Hippocampal formation (tissue), 2 donors: ENCODE measurements around the gene GJD4.
A peak's percentile ranks its signal among the peaks of the same experiment; 100 is the strongest.

Source experiments
- DNase-seq, 2 donors: peaks; one replicate each; lab custom pipeline; 2025; lab: John Stamatoyannopoulos, UW

The GJD4 gene, protein sequence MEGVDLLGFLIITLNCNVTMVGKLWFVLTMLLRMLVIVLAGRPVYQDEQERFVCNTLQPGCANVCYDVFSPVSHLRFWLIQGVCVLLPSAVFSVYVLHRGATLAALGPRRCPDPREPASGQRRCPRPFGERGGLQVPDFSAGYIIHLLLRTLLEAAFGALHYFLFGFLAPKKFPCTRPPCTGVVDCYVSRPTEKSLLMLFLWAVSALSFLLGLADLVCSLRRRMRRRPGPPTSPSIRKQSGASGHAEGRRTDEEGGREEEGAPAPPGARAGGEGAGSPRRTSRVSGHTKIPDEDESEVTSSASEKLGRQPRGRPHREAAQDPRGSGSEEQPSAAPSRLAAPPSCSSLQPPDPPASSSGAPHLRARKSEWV

DNA sequence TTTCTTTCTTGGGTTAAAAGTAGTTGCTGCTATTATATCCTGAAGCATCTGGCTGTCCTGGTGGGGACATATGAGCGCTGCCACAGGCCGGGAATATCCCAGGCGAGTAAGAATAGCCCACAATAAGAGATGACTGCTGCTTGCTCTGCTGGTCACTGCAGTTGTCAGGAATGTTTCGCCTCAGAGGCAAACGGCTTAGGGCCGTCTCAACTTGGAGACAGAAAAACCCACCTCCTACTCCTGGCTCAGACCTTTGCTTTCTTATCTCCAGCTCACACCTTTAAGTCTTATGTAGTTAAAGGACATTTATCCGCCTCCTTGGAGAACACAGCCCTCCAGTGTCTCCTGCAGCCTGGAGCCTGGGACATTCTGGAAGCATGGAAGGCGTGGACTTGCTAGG lies at the start of gene GJD4:
Gene GJD4 (plus strand): TSS at position 151 of the 400 bp plus-strand sequence. CDS start 227 bp downstream, at position 378.
- no peak for DNase-seq

DNA sequence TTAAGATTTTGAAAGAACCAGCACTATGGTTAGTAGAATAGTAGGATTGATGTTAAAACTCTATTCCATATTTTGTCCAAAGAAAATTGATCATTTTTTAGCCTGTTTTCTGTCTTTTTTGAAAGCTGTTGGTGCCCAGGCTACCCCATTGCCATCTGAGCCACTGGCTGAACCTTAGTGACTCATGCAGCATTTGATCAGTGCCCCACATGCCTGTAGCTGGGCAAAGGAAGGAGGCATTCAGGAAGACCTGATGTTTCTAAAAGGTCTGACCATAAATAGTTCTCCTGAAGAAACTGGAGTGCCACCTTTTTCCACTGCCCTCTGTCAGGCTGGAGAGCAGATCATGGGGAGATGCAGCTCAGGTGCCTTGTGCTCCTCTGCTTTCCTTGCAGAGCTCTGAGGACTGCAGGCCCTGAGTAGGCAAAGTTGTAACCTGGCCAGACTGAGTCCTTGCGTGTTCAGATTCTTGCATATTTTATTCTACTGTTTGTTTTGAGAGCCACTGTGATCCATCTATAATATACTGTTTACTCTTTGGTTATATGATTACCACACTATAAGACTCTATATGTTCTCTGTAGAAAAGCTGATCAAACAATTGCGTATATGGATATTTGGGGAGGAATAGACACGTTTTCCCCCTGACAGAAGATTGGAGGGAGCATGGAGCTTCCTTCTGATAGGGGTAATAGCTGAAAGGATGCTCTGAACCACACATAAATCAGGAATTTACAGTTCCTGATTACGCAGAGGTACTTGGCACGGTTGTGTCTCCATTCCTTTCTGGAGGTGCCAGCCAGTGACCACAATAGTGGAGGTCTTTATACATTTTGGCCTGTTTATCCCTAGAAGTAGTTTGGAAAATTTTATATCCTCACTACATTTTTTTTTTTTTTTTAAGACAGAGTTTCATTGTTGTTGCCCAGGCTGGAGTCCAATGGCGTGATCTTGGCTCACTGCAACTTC lies 48.9 kb upstream of the GJD4 start:
- DNase-seq = no peak

DNA sequence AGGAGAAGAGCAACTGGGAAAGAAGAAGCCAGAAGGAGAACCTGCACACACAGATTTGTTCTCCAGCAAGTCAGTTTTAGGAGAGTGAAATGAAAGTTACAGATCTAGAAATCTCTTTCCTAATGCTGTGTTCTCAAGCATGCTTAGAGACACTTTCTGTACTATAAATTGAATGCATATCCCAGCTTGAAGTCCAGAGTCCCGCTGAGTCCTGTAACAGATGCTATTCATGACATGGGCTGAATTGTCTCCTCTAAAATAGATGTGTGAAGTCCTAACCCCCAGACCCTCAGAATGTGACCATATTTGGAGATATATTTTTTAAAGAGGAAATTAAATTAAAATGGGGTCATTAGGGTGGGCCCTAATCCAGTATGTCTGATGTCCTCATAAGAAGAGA lies 46.9 kb upstream of the GJD4 start:
- DNase-seq = no peak

DNA sequence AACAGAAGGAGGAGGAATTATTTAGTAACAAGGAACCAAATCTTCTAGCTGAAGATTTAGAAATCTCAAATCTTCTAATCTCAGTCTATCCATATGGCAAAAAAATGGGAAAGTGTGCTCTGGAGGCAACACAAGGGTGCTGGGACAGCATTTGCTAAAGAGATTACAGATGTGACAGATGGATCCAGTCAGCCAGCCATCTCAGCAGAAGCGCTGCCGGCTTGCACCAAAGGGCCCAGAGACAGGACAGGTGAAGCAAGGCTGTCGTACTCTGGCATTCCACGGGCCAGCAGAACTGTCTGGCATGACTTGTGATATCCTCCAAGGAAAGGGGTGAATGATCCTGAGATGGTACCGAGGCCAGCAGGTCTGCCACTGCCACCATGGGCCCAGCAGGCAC lies 45.7 kb upstream of the GJD4 start:
- no peak for DNase-seq

DNA sequence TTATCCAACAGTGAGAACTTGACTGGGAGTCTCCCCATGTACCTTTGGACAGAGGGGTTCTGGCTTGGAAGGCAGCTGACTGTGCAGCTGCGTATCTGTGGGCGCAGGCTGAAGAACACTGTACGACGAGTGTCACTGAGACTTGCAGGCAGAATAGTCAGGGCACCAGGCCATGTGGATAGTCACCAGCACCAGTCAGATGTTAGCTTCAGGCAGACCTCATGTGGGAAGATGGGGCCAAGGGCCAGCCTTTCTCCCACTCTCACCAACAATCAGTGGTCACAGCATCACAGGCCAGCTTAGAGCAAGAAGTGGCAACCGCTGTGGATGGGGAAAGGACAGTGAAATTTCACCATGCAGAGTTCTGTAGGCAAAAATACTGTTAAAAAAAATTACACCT lies 43.4 kb upstream of the GJD4 start:
- peak; percentile 9 to 28 for DNase-seq

DNA sequence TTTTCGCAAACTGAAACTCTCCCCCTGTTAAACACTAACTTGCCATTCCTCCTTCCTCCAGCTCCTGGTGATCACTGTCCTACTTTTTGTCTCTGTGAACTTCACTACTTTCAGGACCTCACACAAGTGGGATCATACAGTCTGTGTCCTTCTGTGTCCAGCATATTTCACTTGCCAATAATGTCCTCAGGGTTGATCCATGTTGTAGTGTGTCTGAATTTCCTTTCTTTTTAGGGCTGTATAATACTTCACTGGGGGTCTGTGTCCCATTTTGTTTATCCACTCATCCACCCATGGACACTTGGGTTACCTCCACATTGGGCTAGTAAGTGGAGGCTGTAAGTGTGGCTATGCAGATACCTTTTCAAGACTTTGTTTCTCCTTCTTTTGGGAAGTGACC lies 42.7 kb upstream of the GJD4 start:
- no peak for DNase-seq

DNA sequence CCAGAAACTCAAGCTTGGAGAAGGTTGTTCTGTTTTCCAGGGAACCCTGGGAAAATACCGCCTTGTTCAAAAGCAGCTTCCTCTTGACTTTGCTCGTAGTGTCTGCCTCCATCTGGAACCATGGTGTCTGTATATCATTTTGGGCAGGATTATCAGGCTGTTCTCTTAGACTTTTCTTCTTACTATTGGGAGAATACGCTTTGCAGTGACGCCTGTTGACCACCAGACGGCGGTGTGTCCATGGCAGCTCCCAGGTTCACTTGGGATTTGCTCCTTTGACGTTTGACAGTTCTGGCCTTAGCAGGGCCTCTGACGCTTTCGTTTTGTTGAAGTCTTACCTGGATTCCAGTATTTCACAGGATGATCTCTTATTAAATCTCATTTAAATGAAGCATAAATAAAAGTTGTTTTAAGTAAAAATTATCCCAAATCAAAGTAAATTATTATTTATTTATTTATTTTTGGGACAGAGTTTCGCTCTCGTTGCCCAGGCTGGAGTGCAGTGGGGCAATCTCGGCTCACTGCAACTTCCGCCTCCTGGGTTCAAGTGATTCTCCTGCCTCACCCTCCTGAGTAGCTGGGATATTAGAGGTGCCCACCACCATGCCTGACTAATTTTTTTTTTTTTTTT lies 41.8 kb upstream of the GJD4 start:
- DNase-seq = peak; percentile 23 to 71

DNA sequence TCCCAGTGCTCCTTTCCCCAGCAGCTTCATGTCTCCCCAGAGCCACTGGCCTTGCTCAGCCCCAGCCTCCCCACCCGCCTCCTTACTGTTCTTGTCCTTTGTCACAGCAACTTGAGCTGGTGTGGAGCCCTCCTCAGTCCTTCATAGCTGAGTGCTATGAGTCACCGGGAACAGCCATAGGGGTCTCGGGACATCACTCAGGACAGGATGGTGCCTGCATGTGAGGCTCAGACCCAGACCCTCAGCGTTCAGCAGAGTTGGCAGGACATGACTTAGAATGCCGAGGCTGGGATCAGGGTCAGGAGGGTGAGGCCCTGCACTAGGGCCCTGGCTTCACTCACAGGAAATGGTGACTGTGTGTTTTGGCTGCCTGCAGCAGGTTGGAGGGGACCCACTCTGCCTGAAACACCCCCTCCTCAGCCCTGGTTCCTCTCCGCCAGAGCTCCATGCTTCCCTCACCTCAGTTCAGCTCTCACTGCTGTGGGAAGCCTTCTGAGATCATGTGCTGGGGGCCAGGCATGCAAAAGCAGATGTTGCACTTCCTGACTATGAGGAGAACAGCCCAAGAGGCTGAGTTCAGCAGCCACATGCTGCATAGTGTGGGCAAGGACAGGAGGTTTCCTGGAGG lies 40.7 kb upstream of the GJD4 start:
- peak in 1 of 2 donors; percentile 32 for DNase-seq

DNA sequence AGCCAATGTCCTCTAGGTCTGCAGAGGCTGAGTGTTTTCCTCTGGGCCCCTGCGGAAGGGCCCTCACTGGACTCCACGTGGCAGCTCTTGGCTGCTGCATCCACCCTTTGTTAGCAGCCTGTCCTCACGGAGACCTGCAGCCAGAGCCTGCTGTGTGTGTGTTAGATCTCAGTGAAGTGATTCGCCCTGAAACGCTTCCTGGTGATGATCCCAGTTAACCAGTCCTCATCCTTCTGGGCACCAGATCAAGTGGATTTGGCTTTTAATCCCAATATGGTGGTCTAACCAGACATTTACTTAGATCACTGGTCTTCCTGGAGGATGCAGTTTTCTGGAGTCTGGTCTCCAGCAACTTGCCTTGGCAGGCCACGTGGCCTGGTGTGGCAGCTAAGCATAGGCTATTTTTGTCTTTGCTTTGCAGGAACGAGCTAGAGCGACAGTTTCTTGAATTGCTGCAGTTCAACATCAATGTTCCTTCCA lies 39.5 kb upstream of the GJD4 start:
- peak; percentile 12 to 29 for DNase-seq

DNA sequence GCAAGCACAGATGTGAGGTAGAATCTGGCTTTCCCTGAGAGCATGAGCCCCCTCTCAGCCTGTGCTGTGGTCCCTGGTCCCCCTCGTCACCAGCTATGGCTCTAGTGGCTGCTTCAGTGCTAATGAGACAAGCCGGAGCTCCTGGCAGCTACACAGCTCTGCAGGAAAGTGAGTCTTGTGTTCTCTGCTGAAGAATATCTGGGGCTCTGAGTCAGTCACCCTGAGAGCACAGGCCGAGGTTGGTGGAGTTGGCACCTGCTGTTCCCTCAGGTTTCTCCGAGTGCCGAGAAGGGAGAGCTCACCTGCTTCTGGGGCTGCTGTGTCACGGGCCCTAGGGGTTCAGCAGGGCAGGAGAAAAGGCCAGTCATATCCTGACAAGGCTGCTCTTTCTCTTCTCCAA lies 37.2 kb upstream of the GJD4 start:
- DNase-seq = no peak

DNA sequence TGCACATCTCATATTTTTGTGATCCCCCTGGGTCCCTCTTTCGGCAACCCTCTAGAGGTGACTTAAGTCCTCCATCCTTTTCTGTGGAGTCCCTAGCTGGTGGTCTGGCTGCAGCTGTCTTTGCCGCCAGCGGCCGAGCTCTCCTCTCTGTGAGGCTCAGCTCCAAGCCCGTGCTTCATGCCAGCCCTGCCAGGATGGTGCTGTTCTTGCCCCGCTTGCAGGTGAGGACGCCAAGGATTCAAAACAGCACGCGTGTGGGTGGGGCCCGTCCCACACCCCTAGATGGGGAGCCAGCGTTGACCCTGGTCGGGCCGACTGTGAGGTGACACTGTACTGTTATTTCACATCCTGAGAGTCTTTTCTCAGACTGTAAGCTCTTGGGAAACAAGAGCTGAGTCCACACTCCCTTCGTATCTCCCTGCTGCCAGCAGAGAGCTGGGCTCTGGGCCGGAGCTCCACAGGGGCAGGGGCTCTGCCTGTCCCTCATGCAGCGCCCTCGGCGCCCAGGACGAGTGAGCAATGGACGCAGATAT lies 36.6 kb upstream of the GJD4 start:
- no peak for DNase-seq

DNA sequence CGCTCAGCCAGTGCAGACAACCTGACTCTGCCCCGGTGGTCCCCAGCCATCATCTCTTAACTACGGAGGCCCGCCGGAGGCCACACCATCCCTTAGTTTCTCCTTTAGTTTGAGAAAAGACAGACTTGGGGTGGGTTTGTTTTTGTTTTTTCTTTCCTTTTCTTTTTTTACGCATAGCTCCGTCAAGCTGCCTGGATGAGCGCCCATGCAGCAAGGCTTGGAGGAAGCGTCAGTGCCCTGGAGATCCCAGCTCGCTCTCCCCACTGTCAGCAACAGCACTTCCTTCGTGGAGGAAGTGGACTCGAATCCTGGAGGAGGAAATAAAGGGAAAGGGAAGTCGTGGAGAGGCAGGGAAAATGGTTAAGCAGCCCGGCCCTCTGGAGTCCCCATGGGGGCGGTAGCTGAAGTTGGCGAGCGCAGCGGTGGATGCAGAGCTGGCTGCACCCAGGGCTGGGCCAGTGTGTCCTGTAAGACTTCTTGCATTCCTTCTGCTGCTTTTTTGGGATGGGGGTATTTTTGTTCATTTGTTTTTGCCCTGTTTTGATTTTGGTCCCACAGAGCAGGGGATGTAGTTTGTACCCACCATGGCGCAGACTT lies 35.9 kb upstream of the GJD4 start:
- no peak for DNase-seq

DNA sequence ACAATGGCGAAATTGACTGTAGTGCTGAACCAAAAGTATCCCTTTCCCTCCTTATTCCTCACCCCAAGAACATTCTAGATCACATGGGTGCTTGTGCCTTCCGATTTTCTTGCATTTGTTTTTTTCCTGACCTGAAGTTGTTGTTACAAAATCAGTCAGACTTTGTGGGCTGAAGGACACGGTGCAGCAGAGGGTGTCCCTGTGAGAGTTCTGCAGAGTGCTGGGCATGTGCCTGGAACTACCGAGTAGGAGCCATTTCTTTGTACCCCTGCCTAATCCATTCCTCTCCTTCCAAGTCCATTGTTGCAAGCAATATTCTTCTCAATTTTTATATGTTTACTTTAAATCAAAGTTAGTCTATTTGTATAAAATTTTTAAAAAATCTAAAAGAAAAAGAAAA lies 35.3 kb upstream of the GJD4 start:
- no peak for DNase-seq

DNA sequence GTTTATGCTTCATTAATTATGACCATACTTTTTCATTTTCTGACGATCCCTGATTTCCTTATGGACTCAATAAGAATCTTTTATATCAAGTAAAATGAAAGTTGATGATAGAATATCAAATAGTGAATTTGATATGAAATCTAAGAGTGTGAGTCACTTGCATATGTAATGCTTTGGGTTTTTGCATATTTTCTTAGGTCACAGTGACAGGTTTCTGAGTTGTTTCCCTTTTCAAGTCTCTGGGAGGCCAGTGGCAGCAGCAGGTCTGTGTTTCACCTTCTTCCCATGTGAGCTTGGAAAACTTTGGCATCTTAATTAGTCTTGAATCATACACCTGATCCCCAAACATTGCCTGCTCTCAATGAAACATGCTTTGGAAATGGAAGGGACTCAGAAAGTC lies 34.7 kb upstream of the GJD4 start:
- no peak for DNase-seq

DNA sequence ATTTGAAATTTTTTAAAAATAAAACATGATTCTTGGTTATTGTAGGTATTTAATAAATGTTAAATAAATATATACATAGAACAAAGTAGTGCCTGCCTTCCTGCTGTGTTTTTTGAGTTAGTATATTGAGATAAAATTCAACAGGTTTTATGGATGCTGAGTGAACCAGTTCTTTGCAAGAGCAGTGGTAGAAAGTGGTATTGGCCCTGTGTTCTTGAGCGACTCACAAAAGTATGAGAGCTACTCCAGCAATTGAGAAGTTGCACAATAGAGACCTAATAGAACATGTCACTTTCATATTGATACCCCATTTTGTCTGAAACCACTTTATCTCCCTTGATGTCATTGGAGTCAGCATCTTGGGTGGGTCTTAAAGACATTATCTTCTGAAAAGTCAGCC lies 32.6 kb upstream of the GJD4 start:
- no peak for DNase-seq

DNA sequence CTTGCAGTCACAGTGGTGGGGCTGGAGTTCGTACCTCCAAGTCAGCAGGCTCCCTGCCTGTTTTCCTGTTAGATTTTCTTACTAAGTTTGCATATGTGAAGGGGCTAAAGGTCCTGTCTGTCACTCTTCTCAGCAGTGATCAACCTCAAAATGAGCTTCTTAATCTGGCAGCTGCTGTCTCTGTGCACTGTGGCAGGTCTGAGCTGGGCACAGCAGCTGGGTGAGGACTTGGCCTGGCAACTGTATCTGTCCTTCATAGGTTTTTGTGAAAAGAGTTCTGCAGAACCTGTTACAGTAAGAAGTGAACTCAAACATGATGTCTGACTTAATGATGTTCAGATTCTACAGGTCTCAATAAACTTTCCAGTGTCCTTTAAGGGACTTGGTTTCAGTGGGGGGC lies 31.3 kb upstream of the GJD4 start:
- DNase-seq = no peak

DNA sequence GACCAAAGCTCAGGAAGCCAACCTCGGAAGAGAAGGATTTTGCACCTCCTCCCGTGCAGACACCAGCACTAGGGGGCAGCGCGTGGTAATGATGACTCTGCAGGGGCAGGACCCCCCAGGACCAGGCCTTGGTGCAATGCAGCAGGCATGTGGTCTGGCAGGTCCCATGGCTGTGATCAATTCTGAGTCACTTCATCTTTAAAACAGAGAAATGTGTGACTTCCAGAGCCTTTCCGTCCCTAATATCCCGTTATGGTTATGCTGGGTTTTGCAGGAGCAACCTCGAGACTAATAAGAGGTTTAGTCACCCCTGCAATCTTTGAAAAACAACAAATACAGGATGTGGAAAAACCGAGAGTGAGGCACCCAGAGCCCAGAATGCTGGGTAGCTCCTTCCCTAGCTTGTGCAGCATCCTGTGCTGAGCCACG lies 30.2 kb upstream of the GJD4 start:
- no peak for DNase-seq

DNA sequence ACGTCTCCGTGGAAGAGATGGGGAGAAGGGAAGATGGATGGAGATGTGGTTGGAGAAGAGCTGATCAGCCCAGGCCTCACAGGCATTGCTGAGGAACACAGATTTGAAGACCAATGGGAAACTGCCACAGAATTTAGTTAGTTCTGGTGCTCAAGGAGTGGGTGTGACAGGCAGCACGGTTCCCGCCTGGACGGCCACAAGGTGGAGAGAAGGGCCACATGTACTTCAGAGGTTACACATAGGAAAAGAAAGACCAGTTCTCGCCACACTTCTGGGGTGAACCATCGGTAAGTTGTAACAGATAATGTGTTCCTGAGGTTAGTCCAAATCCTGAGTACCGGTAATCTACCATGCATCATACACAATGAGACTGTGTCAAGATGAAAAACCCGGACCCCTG lies 29.5 kb upstream of the GJD4 start:
- DNase-seq = no peak

DNA sequence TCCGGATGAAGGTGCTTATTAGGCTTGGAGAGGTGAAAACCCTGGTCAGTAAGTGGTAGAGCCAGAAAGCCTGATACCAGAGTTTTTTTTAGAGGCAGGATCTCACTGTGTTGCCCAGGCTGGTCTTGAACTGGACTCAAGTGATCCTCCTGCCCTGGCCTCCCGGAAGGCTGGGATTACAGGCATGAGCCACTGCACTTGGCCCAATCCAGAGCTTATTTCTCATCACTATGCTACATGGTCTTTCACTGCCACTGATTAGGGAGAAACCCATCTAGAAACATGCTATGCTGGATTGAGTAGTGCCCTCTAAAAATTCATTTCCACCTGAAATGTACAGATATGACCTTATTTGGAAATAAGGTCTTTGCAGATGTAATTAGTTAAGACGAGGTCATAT lies 28.4 kb upstream of the GJD4 start:
- no peak for DNase-seq

DNA sequence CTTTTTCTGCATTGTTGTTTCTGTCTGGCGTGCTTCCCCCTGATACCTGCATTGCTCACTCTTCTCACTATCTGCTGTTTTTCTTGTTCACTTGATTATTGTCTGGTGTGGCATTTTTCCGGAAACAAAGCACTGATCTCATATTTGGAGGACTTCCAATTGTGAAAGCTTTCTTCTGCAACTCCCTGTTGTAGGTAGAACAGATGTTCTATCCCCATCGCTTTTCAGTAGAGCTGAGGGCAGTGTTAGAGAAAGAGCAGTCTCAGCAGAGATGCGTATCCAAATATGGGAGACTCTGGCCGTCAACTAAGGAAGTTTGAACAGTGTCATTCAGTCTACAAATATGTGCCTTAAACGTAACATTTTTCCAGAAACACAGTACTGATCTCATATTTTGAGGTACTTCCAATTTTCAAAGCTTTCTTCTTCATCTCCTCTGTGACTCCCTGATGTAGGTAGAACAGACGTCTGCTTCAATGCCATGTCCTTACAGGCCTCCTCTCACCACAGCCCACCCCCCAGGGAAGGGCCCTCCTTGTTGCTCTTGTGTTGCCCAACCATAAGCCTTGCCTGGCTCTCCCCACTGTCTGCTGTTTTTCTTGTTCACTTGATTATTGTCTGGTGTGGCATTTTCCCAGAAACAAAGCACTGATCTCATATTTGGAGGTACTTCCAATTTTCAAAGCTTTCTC lies 27.1 kb upstream of the GJD4 start:
- no peak for DNase-seq

DNA sequence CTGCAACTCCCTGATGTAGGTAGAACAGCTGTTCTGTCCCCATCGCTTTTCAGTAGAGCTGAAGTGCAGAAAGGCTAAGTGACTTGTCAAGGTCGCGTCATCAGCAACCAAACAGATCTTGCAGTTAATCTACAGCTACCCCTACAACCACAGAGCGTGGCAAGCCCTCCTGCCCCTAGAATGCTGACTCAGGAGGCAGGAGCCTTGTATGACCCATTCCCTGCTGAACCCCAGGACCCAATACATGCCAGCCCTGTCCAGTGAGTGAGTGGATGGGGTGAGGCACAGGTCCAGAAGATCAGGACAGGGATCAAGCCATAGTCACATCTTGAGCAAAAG lies 26.6 kb upstream of the GJD4 start:
- no peak for DNase-seq
